H1 (cell line): ENCODE measurements around the gene SOCS6. TPM values are rescaled to one million over a fixed set of nuclear protein-coding genes. Genes with fewer than 3 reads are reported as not detected.

ENCODE experiments used
- CTCF ChIA-PET: fragments of 300-600 bp; sonication (Branson Sonifier 250); formaldehyde crosslinking; loops from one replicate; lab custom pipeline; 2021; ENCODE audit not compliant: partially characterized antibody; lab: Charles Lee
- POLR2A ChIA-PET: fragments of 300-600 bp; sonication (Branson Sonifier 250); formaldehyde crosslinking; loops from one replicate; lab custom pipeline; 2021; ENCODE audit warnings: inconsistent platforms; ENCODE audit not compliant: partially characterized antibody; lab: Charles Lee
- DNase-seq, 2 experiments: peaks; one replicate each; pipeline versions ENCODE4 v3.0.0 to v3.0.0-alpha.2; 2010 to 2022; ENCODE audit warnings: low spot score in 2 of 2, low read depth in 1 of 2, mixed read lengths in 1 of 2
- FAIRE-seq: peaks from 2 replicates; lab custom pipeline; 2011; peaks lifted over from hg19 to GRCh38; lab: Jason Lieb, UNC
- H2AFZ ChIP-seq: 2 replicates; pipeline ENCODE4 v1.8.1; 2012; ENCODE audit warnings: low read length, inconsistent platforms
- H2AK5ac ChIP-seq: 2 replicates; pipeline ENCODE4 v1.6.1; 2013; ENCODE audit warnings: low read depth, low read length
- H2BK120ac ChIP-seq: replicated peaks from 2 replicates; pipeline ENCODE3; 2013; ENCODE audit warnings: low read depth, low read length, inconsistent platforms
- H2BK12ac ChIP-seq: 2 replicates; pipeline ENCODE4 v1.6.1; 2013; ENCODE audit warnings: low read depth, low read length
- H2BK15ac ChIP-seq: 2 replicates; pipeline ENCODE4 v1.6.1; 2013; ENCODE audit warnings: low read length
- H2BK20ac ChIP-seq: 2 replicates; pipeline ENCODE4 v1.6.1; 2013; ENCODE audit warnings: low read length
- H2BK5ac ChIP-seq: 2 replicates; pipeline ENCODE4 v1.6.1; 2013; ENCODE audit warnings: low read depth, low read length
- H3K14ac ChIP-seq: 2 replicates; pipeline ENCODE4 v1.6.1; 2013; ENCODE audit warnings: inconsistent platforms; ENCODE audit not compliant: insufficient read length
- H3K18ac ChIP-seq: 2 replicates; pipeline ENCODE4 v1.6.1; 2013; ENCODE audit warnings: low read length; ENCODE audit errors: extremely low read depth
- H3K23ac ChIP-seq: 2 replicates; pipeline ENCODE4 v1.6.1; 2013; ENCODE audit warnings: inconsistent platforms; ENCODE audit not compliant: insufficient read length
- H3K23me2 ChIP-seq: 2 replicates; pipeline ENCODE4 v1.6.1; 2013; ENCODE audit warnings: low read depth, low read length
- H3K27ac ChIP-seq: 2 replicates; pipeline ENCODE4 v1.6.1; 2011; ENCODE audit warnings: low read depth, low read length, inconsistent platforms
- H3K27me3 ChIP-seq, 4 experiments: replicated peaks in 1 of 4; 1 replicate in 1 of 4; 2 replicates in 3 of 4; pipeline versions ENCODE4 v1.6.1 to v1.8.1; 2011 to 2013; ENCODE audit warnings: low read length in 3 of 4, mild to moderate bottlenecking in 3 of 4, inconsistent platforms in 2 of 4, mixed read lengths in 2 of 4, moderate library complexity in 1 of 4; ENCODE audit not compliant: control insufficient read depth in 3 of 4, insufficient read depth in 3 of 4; ENCODE audit errors: extremely low read depth in 1 of 4
- H3K36me3 ChIP-seq, 4 experiments: 2 replicates each; pipeline versions ENCODE4 v1.6.1 to v1.8.1; 2011 to 2013; ENCODE audit warnings: mild to moderate bottlenecking in 4 of 4, low read length in 3 of 4, moderate library complexity in 2 of 4, control low read depth in 1 of 4, inconsistent platforms in 1 of 4; ENCODE audit not compliant: insufficient read depth in 4 of 4, control insufficient read depth in 2 of 4
- H3K4ac ChIP-seq: replicated peaks from 2 replicates; pipeline ENCODE3; 2013; ENCODE audit warnings: low read length, low read depth, mixed read lengths, inconsistent platforms; ENCODE audit not compliant: insufficient read length
- H3K4me1 ChIP-seq, 4 experiments: replicated peaks in 1 of 4; 1 replicate in 1 of 4; 2 replicates in 3 of 4; pipeline versions ENCODE4 v1.6.1 to v1.8.1; 2011 to 2013; ENCODE audit warnings: low read length in 3 of 4, inconsistent platforms in 2 of 4, mixed read lengths in 1 of 4; ENCODE audit not compliant: insufficient read depth in 4 of 4, control insufficient read depth in 3 of 4
- H3K4me2 ChIP-seq, 2 experiments: 2 replicates each; pipeline versions ENCODE4 v1.6.1 to v1.8.1; 2011 to 2013; ENCODE audit warnings: low read depth in 2 of 2, low read length in 2 of 2, control low read depth in 1 of 2, inconsistent platforms in 1 of 2, mild to moderate bottlenecking in 1 of 2; ENCODE audit not compliant: insufficient read depth in 1 of 2
- H3K4me3 ChIP-seq, 4 experiments: fragments of 200-600, 300-600 bp in 1 of 4; sonication (generic), shearing (Covaris generic), sonication (Bioruptor Twin) in 1 of 4; 2 replicates each; pipeline versions ENCODE4 v1.5.1 to v1.8.1; 2011 to 2016; ENCODE audit warnings: low read length in 4 of 4, low read depth in 3 of 4, control low read depth in 2 of 4, inconsistent platforms in 2 of 4, mild to moderate bottlenecking in 2 of 4, mixed read lengths in 1 of 4, moderate library complexity in 1 of 4; ENCODE audit not compliant: insufficient read depth in 2 of 4; ENCODE audit errors: extremely low read depth in 1 of 4
- H3K56ac ChIP-seq: replicated peaks from 2 replicates; pipeline ENCODE3; 2013; ENCODE audit warnings: low read depth, mild to moderate bottlenecking, mixed read lengths, low read length, inconsistent platforms; ENCODE audit not compliant: insufficient read length
- H3K79me1 ChIP-seq: 2 replicates; pipeline ENCODE4 v1.6.1; 2013; ENCODE audit warnings: low read depth, low read length, control low read depth
- H3K79me2 ChIP-seq, 2 experiments: 2 replicates each; pipeline versions ENCODE4 v1.6.1 to v1.8.1; 2012 to 2013; ENCODE audit warnings: low read length in 2 of 2, mild to moderate bottlenecking in 2 of 2, inconsistent platforms in 1 of 2; ENCODE audit not compliant: insufficient read depth in 2 of 2, control insufficient read depth in 1 of 2
- H3K9ac ChIP-seq, 4 experiments: replicated peaks in 1 of 4; 1 replicate in 1 of 4; 2 replicates in 3 of 4; pipeline versions ENCODE4 v1.6.1 to v1.8.1; 2011 to 2013; ENCODE audit warnings: low read depth in 3 of 4, low read length in 3 of 4, control low read depth in 2 of 4, mild to moderate bottlenecking in 2 of 4, moderate library complexity in 2 of 4, inconsistent platforms in 1 of 4; ENCODE audit errors: extremely low read depth in 1 of 4
- H3K9me3 ChIP-seq, 2 experiments: 2 replicates each; pipeline versions ENCODE4 v1.6.1 to v1.8.1; 2012 to 2013; ENCODE audit warnings: mild to moderate bottlenecking in 2 of 2, moderate library complexity in 2 of 2, control low read depth in 1 of 2, inconsistent platforms in 1 of 2, low read depth in 1 of 2, low read length in 1 of 2, mixed read lengths in 1 of 2; ENCODE audit not compliant: insufficient read depth in 2 of 2
- H4K20me1 ChIP-seq, 2 experiments: replicated peaks in 1 of 2; 2 replicates each; pipeline versions ENCODE3 to v1.8.1; 2011 to 2013; ENCODE audit warnings: inconsistent platforms in 2 of 2, low read length in 2 of 2, mild to moderate bottlenecking in 1 of 2; ENCODE audit not compliant: insufficient read depth in 2 of 2, control insufficient read depth in 1 of 2
- H4K5ac ChIP-seq: 2 replicates; pipeline ENCODE4 v1.6.1; 2013; ENCODE audit warnings: low read length, low read depth, mixed read lengths, inconsistent platforms; ENCODE audit not compliant: insufficient read length
- H4K8ac ChIP-seq: 2 replicates; pipeline ENCODE4 v1.8.0; 2013; ENCODE audit warnings: mild to moderate bottlenecking, moderate library complexity, low read length, inconsistent platforms; ENCODE audit not compliant: insufficient read depth; ENCODE audit errors: extremely low read depth
- H4K91ac ChIP-seq: replicated peaks from 2 replicates; pipeline ENCODE3; 2013; ENCODE audit warnings: low read length, mixed read lengths, inconsistent platforms; ENCODE audit not compliant: insufficient read length
- SP1 ChIP-seq: IDR thresholded peaks from 2 replicates; pipeline ENCODE4 v1.6.1; 2011; ENCODE audit warnings: low read depth, low read length
- SP2 ChIP-seq: IDR thresholded peaks from 2 replicates; pipeline ENCODE4 v1.6.1; 2012; ENCODE audit warnings: mild to moderate bottlenecking, low read length, inconsistent platforms
- TAF7 ChIP-seq: optimal IDR thresholded peaks from 2 replicates; pipeline ENCODE3; 2011; ENCODE audit warnings: low read depth, mild to moderate bottlenecking, inconsistent platforms, low read length, moderate library complexity, borderline replicate concordance
- WGBS, 2 experiments: shearing (Covaris generic) in 1 of 2; methylation state at CpG; one replicate each; pipeline versions ENCODE4 v1.1.6 to v1.1.7; 2013 to 2015; ENCODE audit warnings: low lambda C conversion rate in 2 of 2, mixed read lengths in 2 of 2, inconsistent platforms in 1 of 2, low coverage in 1 of 2, missing lambda C conversion rate in 1 of 2; ENCODE audit not compliant: insufficient replicate concordance in 2 of 2, insufficient coverage in 1 of 2, insufficient read length in 1 of 2; ENCODE audit errors: extremely low coverage in 1 of 2, missing lambda C conversion rate in 1 of 2; 5-methylcytosine and 5-hydroxymethylcytosine counted together
- polyA plus RNA-seq, 7 experiments: library from polyadenylated mRNA; depleted of rRNA in 3 of 7; stranded (reverse) in 5 of 7; unstranded in 2 of 7; fragments of >200 nt in 5 of 7; fragments of 200-250 nt in 2 of 7; gene quantifications; 1 replicate in 5 of 7; 2 replicates in 1 of 7; 4 replicates in 1 of 7; pipeline versions ENCODE4 v1.2.1 to v1.2.3, GENCODE V29; 2011 to 2013; ENCODE audit warnings: missing spikeins in 2 of 7, mixed read lengths in 2 of 7
- total RNA-seq: library from RNA; stranded (reverse); fragmentation: NEBNext Ultra II Directional; extraction: Animal tissue kit (Norgen Biotek cat#: 25700); gene quantifications from 2 replicates; pipeline ENCODE4 v1.2.1, GENCODE V29; 2021

Gene SOCS6
- total and polyA plus RNA-seq, 2 of the 8 experiments (the other 6 are each of a cell fraction or from before 2014, with no cell fraction given): 9.1 to 22.9 TPM

- no peak overlapping the region for H3K23ac ChIP-seq
- no peak overlapping the region for H3K56ac ChIP-seq
- H2AK5ac ChIP-seq: no peak overlapping the region
- H3K79me2 ChIP-seq: peaks cover 27 to 80% of the 10 kb centered on the region in 2 experiments
- no peak overlapping the region for H2BK5ac ChIP-seq
- no peaks in the 10 kb centered on the region for H3K9me3 ChIP-seq
- no peak overlapping the region for H2BK15ac ChIP-seq
- ChIA-PET CTCF (interaction anchor here (0.6 kb wide), 1 partner anchor 143 kb away, joined by 3 read pairs; no protein-coding TSS in a partner anchor), POLR2A (no interaction called here)
- no peak overlapping the region for H4K8ac ChIP-seq
- H2AFZ ChIP-seq: no peak overlapping the region
- no peak overlapping the region for H3K4me2 ChIP-seq
- H4K5ac ChIP-seq: no peak overlapping the region
- no peaks in the 10 kb centered on the region for H3K27me3 ChIP-seq
- H3K18ac ChIP-seq: no peak overlapping the region
- peaks cover 0 to 14% (median 7%) of the 10 kb centered on the region in 4 experiments; a peak in 6 of 7 replicates for H3K4me1 ChIP-seq
- DNase-seq: no peak
- H3K27ac ChIP-seq: no peak overlapping the region
- no peak overlapping the region for H3K4ac ChIP-seq
- no peak overlapping the region for H3K9ac ChIP-seq
- H3K36me3 ChIP-seq: no peaks in the 10 kb centered on the region
- H3K4me3 ChIP-seq: no peak overlapping the region
- FAIRE-seq: no peak
- H4K20me1 ChIP-seq: peaks cover 5 to 16% of the 10 kb centered on the region in 2 experiments
- no peak overlapping the region for H2BK120ac ChIP-seq
- peaks cover 13% of the 10 kb centered on the region for H3K79me1 ChIP-seq
- no peak overlapping the region for H2BK20ac ChIP-seq
- TF ChIP-seq TAF7: no peak
- no peak for TF ChIP-seq SP2
- TF ChIP-seq SP1: no peak
- peaks cover 5% of the 10 kb centered on the region; the same call in 1 of the 2 replicates for H3K23me2 ChIP-seq
- H4K91ac ChIP-seq: no peak overlapping the region
- 92% methylated on average over 5 of the region's 5 CpGs; no CpG with 5 or more reads in 1 of the 2 experiments for WGBS, 2 experiments
- no peak overlapping the region for H2BK12ac ChIP-seq
- H3K14ac ChIP-seq: no peak overlapping the region
Observed at GRCh38 chr18:70292628-70293027, 3.8 kb downstream of the SOCS6 start.
